Measurements from ENCODE around the gene ZGRF1.

DNA sequence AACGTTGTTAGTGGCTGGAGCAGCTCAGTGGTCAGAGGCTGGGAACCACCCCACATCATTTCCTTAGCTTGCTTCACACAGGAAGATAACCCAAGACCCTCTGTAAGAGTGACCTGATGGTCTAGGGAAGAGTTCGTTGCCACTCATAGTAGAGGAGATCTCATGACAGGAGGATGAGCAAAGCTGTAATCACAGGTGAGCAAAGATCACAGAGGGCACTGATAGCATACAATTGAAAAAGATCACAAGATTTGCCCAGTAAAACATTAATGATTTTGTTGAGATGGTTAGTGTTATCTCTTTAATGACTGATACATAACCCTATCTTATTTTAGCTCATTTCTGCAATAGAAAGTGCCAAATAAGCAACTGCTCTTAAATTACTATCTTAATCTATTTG is 44.3 kb upstream of the ZGRF1 start:
- TF ChIP-seq EZH2 (IDR thresholded peaks at IDR 0.05), result no peak
- TF ChIP-seq, protein P1, sequence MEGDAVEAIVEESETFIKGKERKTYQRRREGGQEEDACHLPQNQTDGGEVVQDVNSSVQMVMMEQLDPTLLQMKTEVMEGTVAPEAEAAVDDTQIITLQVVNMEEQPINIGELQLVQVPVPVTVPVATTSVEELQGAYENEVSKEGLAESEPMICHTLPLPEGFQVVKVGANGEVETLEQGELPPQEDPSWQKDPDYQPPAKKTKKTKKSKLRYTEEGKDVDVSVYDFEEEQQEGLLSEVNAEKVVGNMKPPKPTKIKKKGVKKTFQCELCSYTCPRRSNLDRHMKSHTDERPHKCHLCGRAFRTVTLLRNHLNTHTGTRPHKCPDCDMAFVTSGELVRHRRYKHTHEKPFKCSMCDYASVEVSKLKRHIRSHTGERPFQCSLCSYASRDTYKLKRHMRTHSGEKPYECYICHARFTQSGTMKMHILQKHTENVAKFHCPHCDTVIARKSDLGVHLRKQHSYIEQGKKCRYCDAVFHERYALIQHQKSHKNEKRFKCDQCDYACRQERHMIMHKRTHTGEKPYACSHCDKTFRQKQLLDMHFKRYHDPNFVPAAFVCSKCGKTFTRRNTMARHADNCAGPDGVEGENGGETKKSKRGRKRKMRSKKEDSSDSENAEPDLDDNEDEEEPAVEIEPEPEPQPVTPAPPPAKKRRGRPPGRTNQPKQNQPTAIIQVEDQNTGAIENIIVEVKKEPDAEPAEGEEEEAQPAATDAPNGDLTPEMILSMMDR (IDR thresholded peaks at IDR 0.05), result no peak
